ENCODE measurements around the gene SERPINB1.
"Not testable (repeated sequence)": the region's sequence is repeated elsewhere in the genome, so short reads cannot be mapped to it uniquely, and the experiment has no call there.

The SERPINB1 gene

DNA sequence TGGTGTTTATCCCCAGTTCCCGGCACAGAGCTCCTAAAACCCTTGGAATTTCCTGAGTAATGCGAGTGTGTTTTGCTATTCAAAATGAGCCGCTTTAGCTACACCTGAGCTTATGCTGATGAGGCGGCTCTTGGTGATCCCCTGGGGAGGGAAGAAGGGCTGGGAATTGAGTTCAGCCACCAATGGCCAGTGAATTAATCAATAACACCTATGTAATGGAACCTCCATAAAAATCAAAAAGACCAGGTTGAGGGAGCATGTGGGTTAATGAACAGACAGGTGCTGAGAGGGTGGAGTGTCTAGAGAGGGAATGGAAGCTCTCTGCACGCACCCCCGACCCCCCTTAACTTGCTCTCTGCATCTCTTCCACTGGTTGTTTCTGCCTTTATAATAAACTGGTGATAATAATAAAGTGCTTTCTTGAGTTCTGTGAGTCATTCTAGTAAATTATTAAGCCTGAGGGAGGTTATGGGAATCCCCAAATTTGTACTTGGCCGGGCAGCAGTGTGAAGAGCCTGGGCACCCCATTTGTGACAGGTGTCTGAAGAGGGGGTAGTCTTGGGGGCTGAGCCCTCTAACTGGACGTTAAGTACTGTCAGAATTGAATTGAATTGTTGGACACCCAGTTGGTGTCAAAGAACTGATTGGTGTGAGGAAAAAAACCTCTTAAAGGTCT lies 24.6 kb upstream of the SERPINB1 start:
- in situ Hi-C loops (cut with MboI; ENCODE audit: low sequenced_read_pairs): no loop called here

DNA sequence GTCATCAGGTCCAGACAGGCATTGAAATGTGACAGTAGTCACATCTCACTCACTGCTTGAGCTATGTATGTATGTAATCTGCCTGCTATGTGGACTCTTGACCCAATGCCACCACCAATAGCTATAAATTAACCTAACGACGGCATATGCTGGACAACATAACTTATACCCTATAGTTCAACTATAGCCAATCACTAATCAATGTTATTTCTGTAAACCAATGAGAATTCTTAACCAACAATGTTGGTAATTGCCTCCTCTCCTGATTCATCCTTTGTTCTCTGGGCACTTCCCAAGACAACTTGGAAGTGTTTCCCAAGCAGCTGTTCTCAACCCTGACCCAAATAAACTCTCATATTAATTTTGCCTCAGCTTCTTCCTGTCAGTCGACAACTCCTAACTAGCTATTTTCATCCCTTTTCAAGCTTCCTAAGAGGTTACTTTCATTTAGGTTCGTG lies 24.1 kb upstream of the SERPINB1 start:
- in situ Hi-C loops (cut with MboI; ENCODE audit: low sequenced_read_pairs): no loop called here

DNA sequence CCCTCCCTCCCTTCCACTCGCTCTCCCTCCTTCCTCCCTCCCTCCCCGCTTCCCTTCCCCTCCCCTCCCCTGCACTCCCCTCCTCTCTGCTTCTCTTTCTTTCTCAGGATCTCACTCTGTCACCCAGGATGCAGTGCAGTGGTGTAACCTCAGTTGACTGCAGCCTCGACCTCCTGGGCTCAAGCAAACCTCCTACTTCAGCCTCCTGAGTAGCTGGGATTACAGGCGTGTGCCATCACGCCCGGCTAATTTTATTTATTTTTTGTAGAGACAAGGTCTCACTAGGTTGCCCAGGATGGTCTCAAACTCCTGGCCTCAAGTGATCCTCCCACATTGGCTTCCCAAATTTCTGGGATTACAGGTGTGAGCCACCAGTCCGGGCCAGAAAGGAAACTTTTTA lies 23.6 kb upstream of the SERPINB1 start:
- in situ Hi-C loops (cut with MboI; ENCODE audit: low sequenced_read_pairs): no loop called here

DNA sequence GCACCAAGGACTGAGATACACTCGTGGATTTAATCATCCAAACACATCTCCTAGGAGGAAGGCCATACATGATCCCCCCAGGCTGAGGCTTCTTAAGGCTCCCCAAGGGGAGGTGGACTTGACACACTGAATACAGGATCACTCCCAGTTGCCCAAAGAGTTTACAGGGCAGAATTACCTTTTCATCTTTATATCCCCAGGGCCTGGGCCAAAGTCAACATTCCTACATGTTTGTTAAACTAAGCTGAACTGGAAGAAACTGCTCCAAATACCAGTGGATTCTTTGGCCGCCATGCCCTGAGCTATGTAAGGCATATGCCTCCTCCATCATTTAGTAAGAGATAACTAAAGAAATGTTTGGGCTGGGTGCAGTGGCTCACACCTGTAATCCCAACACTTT lies 22.2 kb upstream of the SERPINB1 start:
- in situ Hi-C loops (cut with MboI; ENCODE audit: low sequenced_read_pairs): no loop called here

DNA sequence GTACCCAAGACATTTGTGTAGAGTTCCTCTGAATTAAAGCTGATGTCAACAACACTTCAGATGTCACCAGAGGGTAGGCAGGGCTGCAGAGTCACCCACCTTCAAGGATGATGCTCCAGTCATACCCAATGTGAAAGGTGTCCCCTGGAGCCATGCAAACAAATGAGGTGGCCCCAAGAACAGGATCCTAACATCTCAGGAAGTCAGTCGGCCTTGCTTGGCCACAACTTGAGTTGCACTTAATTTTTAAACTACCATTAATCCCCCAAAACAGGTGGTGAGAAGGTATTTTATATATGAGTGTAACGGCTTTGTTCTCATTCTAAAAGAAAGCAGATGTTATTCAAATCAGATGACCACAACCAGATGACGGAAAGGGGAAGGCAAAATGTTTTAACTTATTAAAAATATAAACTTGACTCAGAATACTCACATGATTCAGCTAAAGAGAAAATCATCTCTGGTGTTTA lies 21.1 kb upstream of the SERPINB1 start:
- in situ Hi-C loops (cut with MboI; ENCODE audit: low sequenced_read_pairs): no loop called here

DNA sequence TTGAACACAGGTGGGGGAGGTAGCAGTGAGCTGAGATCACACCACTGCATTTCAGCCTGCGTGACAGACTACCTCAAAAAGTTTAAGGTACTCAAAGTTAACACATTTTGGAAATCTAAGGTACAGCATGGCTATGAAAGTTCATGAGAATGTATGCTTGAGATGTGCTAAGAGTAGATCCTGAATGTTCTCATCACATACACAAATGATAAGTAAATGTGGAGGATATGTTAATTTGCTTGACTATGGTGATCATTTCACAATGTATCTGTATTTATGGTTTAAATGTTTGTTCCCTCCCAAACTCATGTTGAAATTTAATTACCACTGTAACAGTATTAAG lies 20.1 kb upstream of the SERPINB1 start:
- in situ Hi-C loops (cut with MboI; ENCODE audit: low sequenced_read_pairs): no loop called here

DNA sequence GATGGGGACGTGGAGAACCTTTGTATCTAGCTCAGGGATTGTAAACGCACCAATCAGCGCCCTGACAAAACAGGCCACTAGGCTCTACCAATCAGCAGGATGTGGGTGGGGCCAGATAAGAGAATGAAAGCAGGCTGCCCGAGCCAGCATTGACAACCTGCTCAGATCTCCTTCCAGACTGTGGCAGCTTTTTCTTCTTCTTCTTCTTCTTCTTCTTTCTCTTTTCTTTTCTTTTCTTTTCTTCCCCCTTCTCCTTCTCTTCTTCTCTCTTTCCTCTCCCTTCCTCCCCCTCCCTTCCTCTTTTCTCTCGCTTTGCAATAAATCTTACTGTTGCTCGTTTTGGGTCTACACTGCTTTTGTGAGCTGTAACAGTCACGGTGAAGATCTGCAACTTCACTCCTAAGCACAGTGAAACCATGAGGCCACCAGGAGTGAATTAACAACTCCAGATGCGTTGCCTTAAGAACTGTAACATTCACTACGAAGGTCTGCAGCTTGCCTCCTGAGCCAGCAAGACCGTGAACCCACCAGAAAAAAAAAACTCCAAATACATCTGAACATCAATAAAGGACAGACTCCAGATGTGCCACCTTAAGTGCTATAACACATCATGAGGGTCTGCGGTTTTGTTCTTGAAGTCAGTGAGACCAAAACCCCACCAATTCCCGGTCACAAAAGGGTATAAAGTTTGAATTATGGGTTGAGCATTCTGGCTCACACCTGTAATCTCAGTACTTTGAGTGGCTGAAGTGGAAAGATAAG lies 19.6 kb upstream of the SERPINB1 start:
- in situ Hi-C loops (cut with MboI; ENCODE audit: low sequenced_read_pairs): no loop called here

DNA sequence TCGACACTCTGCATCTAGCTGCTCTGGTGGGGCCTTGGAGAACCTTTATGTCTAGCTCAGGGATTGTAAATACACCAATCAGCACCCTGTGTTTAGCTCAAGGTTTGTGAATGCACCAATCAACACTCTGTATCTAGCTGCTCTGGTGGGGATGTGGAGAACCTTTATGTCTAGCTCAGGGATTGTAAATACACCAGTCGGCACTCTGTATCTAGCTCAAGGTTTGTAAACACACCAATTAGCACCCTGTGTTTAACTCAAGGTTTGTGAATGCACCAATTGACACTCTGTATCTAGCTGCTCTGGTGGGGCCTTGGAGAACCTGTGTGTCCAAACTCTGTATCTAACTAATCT lies 19.0 kb upstream of the SERPINB1 start:
- in situ Hi-C loops (cut with MboI; ENCODE audit: low sequenced_read_pairs): not testable (repeated sequence)

DNA sequence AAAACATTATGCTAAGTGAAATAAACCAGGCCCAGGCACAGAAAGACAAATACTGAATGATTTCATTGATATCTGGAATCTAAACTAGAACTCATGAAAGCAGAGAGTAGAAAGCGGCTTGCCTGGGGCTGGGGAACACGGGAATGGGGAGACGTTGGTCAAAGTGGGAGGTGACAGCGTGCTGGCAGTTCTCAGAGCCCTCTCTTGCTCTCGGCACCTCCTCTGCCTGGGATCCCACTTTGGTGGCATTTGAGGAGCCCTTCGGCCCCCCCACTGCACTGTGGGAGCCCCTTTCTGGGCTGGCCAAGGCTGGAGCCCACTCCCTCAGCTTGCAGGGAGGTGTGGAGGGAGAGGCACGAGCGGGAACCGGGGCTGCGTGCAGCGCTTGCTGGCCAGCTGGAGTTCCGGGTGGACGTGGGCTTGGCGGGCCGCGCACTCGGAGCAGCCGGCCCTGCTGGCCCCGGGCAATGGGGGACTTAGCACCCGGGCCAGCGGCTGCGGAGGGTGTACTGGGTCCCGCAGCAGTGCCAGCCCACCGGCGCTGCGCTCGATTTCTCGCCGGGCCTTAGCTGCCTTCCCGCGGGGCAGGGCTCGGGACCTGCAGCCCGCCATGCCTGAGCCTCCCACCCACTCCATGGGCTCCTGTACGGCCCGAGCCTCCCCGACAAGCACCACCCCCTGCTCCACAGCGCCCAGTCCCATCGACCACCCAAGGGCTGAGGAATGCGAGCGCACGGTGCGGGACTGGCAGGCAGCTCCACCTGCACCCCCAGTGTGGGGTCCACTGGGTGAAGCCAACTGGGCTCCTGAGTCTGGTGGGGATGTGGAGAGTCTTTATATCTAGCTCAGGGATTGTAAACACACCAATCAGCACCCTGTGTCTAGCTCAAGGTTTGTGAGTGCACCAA lies 18.4 kb upstream of the SERPINB1 start:
- in situ Hi-C loops (cut with MboI; ENCODE audit: low sequenced_read_pairs): not testable (repeated sequence)

DNA sequence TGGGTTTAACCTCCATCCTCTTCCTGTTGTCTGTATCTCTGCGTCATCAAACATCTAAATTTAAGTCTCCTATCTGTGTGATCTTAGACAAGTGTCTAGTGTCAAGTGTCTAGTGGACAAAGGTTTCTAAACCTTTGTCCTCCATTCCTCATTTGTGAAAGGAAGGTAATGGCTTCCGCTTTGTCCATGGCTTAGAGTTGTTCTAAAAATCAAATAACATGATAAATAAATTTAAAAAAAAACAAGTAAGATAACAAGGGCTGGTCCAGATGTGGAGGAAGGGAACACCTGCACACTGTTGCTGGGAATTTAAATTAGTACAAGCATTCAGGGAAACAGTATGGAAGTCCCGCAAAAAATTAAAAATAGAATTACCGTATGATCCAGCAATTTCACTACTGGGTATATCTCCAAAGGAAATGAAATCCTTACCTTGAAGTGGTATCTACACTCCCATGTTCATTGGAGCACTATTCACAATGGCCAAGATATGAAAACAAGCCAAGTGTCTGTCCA lies 17.6 kb upstream of the SERPINB1 start:
- in situ Hi-C loops (cut with MboI; ENCODE audit: low sequenced_read_pairs): no loop called here

DNA sequence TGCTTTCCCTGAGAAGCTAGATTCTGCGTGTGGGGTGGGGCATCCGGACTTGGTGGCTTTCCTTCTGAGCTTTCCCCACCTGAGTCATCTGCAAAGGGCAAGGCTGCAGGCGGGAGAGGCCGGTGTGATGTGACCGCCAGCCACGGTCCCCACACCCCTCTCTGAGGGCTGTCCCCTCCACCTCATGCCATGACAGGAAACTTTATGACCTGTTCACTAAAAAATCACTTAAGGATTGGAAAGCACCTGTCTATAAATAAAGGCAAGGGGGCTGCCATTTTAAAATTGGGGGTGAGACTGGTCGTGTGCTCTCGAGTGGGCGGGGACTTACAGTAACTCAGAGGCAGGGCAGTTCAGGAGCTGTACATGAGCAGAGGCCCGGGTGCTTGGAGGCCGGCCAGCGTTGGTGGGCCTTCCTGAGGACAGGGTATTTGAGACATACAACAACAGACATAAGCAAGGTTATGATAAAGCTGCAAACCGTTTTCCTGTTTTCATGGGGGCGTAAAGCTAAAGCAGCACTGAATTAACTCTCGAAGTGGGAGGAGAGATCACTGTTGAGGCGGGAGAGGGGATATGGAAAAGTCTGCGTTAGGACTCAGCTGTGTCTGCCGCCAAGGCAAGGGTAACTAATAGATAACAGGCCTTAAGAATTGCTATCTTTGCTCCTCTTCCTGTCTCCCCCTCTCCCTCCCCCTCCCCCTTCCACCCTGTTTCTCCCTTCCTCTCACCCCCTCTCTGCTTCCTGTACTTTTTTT lies 16.1 kb upstream of the SERPINB1 start:
- in situ Hi-C loops (cut with MboI; ENCODE audit: low sequenced_read_pairs): no loop called here

DNA sequence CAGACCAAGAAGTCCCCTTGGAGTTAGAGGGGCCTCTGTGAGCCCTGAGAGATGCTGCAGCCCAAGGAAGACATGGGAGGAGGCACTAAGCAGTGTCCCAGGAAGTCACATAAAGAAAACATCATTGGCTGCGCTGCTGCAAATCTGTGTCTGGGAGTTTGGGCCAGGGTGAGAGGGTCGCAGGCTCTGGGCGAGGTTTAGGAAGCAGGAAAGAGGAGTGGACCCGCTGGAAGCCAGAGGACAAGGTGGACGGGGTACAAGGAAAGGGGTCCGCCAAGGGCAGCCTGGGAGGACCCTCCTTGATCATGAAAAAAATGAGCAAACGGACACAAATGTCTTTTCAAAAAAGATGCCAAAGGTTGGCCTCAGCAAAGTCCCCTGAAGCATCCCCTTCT lies 15.5 kb upstream of the SERPINB1 start:
- in situ Hi-C loops (cut with MboI; ENCODE audit: low sequenced_read_pairs): no loop called here

DNA sequence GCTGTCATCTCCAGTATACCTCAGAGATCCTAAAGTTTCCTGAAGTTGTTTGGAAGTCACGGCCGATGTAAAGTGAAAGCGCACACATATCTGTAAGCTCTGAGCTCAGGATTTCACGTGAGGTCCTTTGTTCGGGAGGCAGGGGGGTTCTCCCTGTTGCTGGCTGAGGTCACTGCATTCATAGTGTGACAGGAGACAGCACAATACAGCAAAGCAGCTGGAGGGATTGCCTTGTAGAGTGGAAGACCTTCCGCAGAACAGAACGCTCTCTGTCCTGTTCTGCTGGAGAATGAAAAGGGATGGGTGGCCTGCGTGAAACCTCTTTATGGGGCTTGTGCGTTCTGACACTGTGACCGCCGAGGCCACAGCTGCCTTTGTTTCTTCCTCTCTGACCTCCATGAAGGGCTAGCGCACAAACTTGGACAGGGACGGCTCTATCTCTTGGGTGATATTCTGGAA lies 13.4 kb upstream of the SERPINB1 start:
- in situ Hi-C loops (cut with MboI; ENCODE audit: low sequenced_read_pairs): no loop called here

DNA sequence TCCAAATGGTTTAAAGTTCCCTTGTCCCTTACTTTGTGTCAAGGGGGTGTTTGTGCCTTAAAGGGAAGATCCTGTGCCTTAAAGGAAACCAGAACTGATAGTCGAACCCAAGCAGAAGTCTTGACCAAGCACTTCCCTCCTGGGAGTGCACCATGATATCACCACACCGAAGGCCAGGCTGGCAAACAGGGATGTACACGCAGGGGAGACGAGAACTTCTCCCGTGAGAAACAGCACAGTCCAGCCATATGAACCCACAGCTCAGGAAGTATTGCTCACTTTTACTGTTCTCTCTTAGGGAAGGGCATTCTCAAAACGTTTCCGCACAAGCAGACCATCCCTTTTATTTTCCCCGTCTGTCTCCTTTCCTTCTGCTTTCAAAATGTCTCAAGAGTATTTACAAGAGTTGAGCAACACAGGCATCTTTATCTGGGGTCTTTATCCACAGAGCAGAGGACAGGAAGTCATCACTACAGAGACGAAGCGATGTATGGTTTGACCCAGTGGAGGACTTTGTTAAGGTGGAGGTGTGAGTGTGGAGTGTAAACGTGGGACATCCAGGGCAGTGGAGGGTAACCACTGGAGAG lies 12.8 kb upstream of the SERPINB1 start:
- in situ Hi-C loops (cut with MboI; ENCODE audit: low sequenced_read_pairs): no loop called here

DNA sequence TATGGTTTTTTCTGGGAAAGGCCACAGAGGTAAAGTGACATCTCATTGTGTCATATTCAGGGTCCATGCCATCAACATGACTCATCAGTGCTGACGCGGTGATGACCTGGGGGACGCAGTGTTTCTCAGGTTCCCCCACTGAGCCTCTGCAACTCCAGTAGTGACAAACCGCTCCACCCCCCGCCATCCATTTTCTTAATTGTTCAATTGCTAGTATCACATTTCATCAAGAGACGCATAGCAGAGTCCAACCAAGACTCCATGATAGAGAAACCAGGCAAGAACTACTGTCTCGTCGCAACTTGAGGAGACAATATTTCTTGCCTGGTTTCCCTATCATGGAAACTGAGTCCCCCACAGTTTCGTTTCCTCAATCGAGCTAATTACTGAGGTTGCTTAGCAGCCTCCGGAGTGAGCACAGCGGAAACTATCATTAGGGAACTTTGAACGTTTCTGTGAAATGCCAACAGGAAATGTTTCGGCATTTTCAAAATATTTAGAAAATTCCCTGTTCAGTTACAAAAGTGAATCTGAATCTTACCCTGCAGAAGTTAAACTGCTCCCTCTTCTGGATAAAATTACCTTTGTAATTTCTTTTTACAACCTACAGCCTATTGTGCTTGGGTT lies 12.2 kb upstream of the SERPINB1 start:
- in situ Hi-C loops (cut with MboI; ENCODE audit: low sequenced_read_pairs): no loop called here

DNA sequence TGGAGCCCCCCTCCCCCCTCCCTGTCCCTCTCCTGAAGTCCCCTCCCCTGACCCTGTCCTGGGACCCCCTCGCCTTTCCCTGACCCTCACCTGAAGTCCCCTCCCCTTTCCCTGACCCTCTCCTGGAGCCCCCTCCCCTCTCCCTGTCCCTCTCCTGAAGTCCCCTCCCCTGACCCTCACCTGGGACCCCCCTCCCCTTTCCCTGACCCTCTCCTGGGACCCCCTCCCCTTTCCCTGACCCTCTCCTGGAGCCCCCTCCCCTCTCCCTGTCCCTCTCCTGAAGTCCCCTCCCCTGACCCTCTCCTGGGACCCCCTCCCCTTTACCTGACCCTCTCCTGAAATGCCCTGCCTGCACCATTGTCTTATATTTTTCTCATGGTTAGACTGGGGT lies 11.7 kb upstream of the SERPINB1 start:
- in situ Hi-C loops (cut with MboI; ENCODE audit: low sequenced_read_pairs): not testable (repeated sequence)

DNA sequence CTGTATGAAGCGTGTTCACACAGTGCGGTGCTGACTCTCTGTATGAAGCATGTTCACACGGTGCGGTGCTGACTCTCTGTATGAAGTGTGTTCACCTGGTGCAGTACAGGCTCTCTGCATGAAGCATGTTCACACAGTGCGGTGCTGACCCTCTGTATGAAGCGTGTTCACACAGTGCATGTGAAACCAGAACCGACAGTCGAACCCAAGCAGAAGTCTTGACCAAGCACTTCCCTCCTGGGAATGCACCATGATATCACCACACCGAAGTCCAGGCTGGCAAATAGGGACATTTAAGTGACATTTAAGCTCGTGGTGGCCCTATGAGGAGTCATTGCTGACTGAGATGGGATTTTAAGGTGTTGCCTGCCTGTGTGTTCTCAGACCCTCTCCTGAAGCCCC lies 11.3 kb upstream of the SERPINB1 start:
- in situ Hi-C loops (cut with MboI; ENCODE audit: low sequenced_read_pairs): no loop called here

DNA sequence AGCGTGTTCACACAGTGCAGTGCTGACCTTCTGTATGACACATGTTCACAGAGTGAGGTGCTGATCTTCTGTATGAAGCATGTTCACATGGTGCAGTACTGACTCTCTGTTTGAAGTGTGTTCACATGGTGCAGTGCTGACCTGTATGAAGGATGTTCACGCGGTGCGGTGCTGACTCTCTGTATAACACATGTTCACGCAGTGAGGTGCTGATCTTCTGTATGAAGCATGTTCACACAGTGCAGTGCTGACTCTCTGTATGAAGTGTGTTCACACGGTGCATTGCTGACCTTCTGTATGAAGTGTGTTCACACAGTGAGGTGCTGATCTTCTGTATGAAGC lies 10.8 kb upstream of the SERPINB1 start:
- in situ Hi-C loops (cut with MboI; ENCODE audit: low sequenced_read_pairs): no loop called here

DNA sequence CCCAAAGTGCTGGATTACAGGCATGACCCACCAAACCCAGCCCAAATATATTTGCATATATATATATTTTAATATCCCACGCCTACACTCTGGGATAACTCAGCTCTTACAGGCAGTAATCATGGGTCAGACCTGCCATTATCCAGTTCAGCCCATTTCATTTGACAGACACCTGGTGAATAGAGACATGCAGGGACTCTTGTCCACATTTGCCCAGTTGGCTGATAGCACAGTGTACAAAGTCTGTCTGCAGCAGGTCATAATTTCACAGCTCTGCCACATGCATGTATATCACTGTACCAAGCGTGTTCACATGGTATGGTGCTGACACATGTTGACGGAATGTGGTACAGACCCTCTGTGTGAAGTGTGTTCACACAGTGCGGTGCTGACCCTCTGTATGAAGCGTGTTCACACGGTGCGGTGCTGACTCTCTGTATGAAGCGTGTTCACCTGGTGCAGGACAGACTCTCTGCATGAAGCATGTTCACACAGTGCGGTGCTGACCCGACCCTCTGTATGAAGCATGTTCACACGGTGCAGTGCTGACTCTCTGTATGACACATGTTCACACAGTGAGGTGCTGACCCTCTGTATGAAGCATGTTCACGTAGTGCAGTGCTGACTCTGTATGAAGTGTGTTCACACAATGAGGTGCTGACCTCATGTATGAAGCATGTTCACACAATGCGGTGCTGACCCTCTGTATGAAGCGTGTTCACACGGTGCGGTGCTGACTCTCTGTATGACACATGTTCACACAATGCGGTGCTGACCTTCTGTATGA lies 10.3 kb upstream of the SERPINB1 start:
- in situ Hi-C loops (cut with MboI; ENCODE audit: low sequenced_read_pairs): no loop called here

All from HL-60/S4 treated with phorbol 12-myristate 13-acetate at 8.2 ng/mL for 4 days and 3 days (cell line).